A549 (cell line): ENCODE measurements around the gene NKIRAS1.

Experiments used
- BHLHE40 ChIP-seq: IDR thresholded peaks from 2 replicates; pipeline ENCODE4 v1.6.1; 2012; ENCODE audit warnings: low read depth, low read length, inconsistent platforms
- CBX8 ChIP-seq: fragments of 200-600 bp; sonication (generic); IDR thresholded peaks from 2 replicates; pipeline ENCODE4 v1.6.1; 2016
- POLR2A ChIP-seq: IDR thresholded peaks from 2 replicates; pipeline ENCODE4 v1.6.1; 2012; ENCODE audit warnings: mild to moderate bottlenecking, low read length
- TF ChIP-seq, protein P1 (sequence below): fragments of >200 bp; sonication (Bioruptor Twin); formaldehyde crosslinking; IDR thresholded peaks from 3 replicates; pipeline ENCODE4 v1.5.1; 2016

- TF ChIP-seq POLR2A (no peak), CBX8 (no peak), BHLHE40 (no peak)
- TF ChIP-seq, protein P1, sequence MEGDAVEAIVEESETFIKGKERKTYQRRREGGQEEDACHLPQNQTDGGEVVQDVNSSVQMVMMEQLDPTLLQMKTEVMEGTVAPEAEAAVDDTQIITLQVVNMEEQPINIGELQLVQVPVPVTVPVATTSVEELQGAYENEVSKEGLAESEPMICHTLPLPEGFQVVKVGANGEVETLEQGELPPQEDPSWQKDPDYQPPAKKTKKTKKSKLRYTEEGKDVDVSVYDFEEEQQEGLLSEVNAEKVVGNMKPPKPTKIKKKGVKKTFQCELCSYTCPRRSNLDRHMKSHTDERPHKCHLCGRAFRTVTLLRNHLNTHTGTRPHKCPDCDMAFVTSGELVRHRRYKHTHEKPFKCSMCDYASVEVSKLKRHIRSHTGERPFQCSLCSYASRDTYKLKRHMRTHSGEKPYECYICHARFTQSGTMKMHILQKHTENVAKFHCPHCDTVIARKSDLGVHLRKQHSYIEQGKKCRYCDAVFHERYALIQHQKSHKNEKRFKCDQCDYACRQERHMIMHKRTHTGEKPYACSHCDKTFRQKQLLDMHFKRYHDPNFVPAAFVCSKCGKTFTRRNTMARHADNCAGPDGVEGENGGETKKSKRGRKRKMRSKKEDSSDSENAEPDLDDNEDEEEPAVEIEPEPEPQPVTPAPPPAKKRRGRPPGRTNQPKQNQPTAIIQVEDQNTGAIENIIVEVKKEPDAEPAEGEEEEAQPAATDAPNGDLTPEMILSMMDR = no peak
These were observed 14.8 kb upstream of the NKIRAS1 start for GRCh38 chr3:23931597-23931996.
